Glutamatergic neuron (in vitro differentiated cells): ENCODE measurements around the gene RHOC. TPM values are rescaled to one million over a fixed set of nuclear protein-coding genes. Genes with fewer than 3 reads are reported as not detected.

Experiments
- DNase-seq: peaks from one replicate; pipeline ENCODE4 v3.0.0; 2022
- H3K27ac Mint-ChIP-seq: one replicate; pipeline ENCODE4 v1.8.0; 2020; ENCODE audit warnings: mild to moderate bottlenecking, mixed read lengths, inconsistent platforms; ENCODE audit not compliant: unreplicated experiment
- H3K27me3 Mint-ChIP-seq: one replicate; pipeline ENCODE4 v1.8.0; 2020; ENCODE audit warnings: mild to moderate bottlenecking, moderate library complexity, mixed read lengths, inconsistent platforms; ENCODE audit not compliant: unreplicated experiment
- H3K36me3 Mint-ChIP-seq: one replicate; pipeline ENCODE4 v1.8.0; 2020; ENCODE audit warnings: mild to moderate bottlenecking, mixed read lengths, inconsistent platforms; ENCODE audit not compliant: unreplicated experiment
- H3K4me1 Mint-ChIP-seq: one replicate; pipeline ENCODE4 v1.8.0; 2020; ENCODE audit warnings: mild to moderate bottlenecking, low read depth, mixed read lengths, inconsistent platforms; ENCODE audit not compliant: unreplicated experiment
- H3K4me3 Mint-ChIP-seq: one replicate; pipeline ENCODE4 v1.8.0; 2020; ENCODE audit warnings: mild to moderate bottlenecking, mixed read lengths, inconsistent platforms; ENCODE audit not compliant: unreplicated experiment
- H3K9me3 Mint-ChIP-seq: one replicate; pipeline ENCODE4 v1.8.0; 2020; ENCODE audit warnings: mild to moderate bottlenecking, moderate library complexity, mixed read lengths, inconsistent platforms; ENCODE audit not compliant: unreplicated experiment
- CTCF ChIP-seq: fragments of 200-600 bp; sonication (generic); IDR thresholded peaks from one replicate; pipeline ENCODE4 v1.5.0; 2021; ENCODE audit not compliant: partially characterized antibody, unreplicated experiment
- long read RNA-seq: library from polyadenylated mRNA; unstranded; transcript quantifications from one replicate; pipeline ENCODE4 v2.0.0, GENCODE V29; 2020; ENCODE audit not compliant: unreplicated experiment
- total RNA-seq: library from RNA; stranded (reverse); fragmentation: NEBNext Ultra II Directional; extraction: Animal tissue kit (Norgen Biotek cat#: 25700); gene quantifications from one replicate; pipeline ENCODE4 v1.2.1, GENCODE V29; 2021; ENCODE audit not compliant: unreplicated experiment

The RHOC gene
- 130 TPM for total RNA-seq
- long read RNA-seq, transcript RHOC-202 (6 exons, 1,418 nt), result minor isoform, 44 of 227 reads
- long read RNA-seq, transcript RHOC-208 (5 exons, 1,355 nt), result major isoform, 146 of 227 reads
- long read RNA-seq, partial matches to known transcripts, result 17 of 227 reads
- long read RNA-seq, other reads (novel, unspliced or antisense), result 16 of 227 reads

- peaks cover 14% of the 10 kb centered on the region for H3K27me3 Mint-ChIP-seq
- peaks cover 6% of the 10 kb centered on the region for H3K36me3 Mint-ChIP-seq
- H3K9me3 Mint-ChIP-seq, result peaks cover 15% of the 10 kb centered on the region
- H3K27ac Mint-ChIP-seq, result peak within 1 kb of the TSS; percentile 83
- DNase-seq, result peak; percentile 67
- peaks cover 23% of the 10 kb centered on the region for H3K4me1 Mint-ChIP-seq
- H3K4me3 Mint-ChIP-seq, result peak within 1 kb of the TSS; percentile 98
- no peak for TF ChIP-seq CTCF
Observed at GRCh38 chr1:112706505-112707220, at the start of gene RHOC. Gene RHOC, minus strand, starts transcription at chr1:112707127. Its CDS starts 3,328 bp downstream, at chr1:112703799.

GRCh38 chr1:112754116-112754628 is 47.2 kb upstream of the RHOC start:
- H3K4me1 Mint-ChIP-seq, result no peaks in the 10 kb centered on the region
- TF ChIP-seq CTCF, result no peak
- no peaks in the 10 kb centered on the region for H3K36me3 Mint-ChIP-seq
- no peak for DNase-seq
- no peak overlapping the region for H3K4me3 Mint-ChIP-seq
- H3K9me3 Mint-ChIP-seq, result peaks cover 5% of the 10 kb centered on the region
- H3K27ac Mint-ChIP-seq, result no peak overlapping the region
- peaks cover 4% of the 10 kb centered on the region for H3K27me3 Mint-ChIP-seq

GRCh38 chr1:112748396-112748795 is 41.5 kb upstream of the RHOC start:
- TF ChIP-seq CTCF, result no peak
- Mint-ChIP-seq H3K4me3 (no peak overlapping the region), H3K4me1 (no peaks in the 10 kb centered on the region), H3K27ac (no peak overlapping the region), H3K27me3 (peaks cover 8% of the 10 kb centered on the region), H3K9me3 (peaks cover 3% of the 10 kb centered on the region), H3K36me3 (no peaks in the 10 kb centered on the region)
- no peak for DNase-seq

GRCh38 chr1:112744009-112744578 is 37.2 kb upstream of the RHOC start:
- Mint-ChIP-seq H3K9me3 (peaks cover 4% of the 10 kb centered on the region), H3K27me3 (peaks cover 13% of the 10 kb centered on the region), H3K27ac (no peak overlapping the region), H3K4me1 (no peaks in the 10 kb centered on the region), H3K36me3 (no peaks in the 10 kb centered on the region), H3K4me3 (peak overlapping the region; percentile 20)
- DNase-seq, result peak; percentile 60
- no peak for TF ChIP-seq CTCF
